Neutrophil (primary cell): ENCODE results near the gene NXNL2.

Source experiments
- H3K27ac ChIP-seq: fragments of 200-600 bp; sonication (generic); 2 replicates; pipeline ENCODE4 v1.5.1; 2016; ENCODE audit warnings: mild to moderate bottlenecking, moderate library complexity
- H3K27me3 ChIP-seq: fragments of 200-600 bp; sonication (generic); 2 replicates; pipeline ENCODE4 v1.6.0; 2016; ENCODE audit warnings: mild to moderate bottlenecking
- H3K36me3 ChIP-seq: fragments of 200-600 bp; sonication (generic); 2 replicates; pipeline ENCODE4 v1.5.1; 2017
- H3K4me1 ChIP-seq, 2 experiments: fragments of 200-600 bp in 1 of 2; sonication (generic) in 1 of 2; 1 replicate in 1 of 2; 2 replicates in 1 of 2; pipeline versions ENCODE4 v1.5.1 to v1.6.1; 2013 to 2016; ENCODE audit warnings: low read depth in 1 of 2, low read length in 1 of 2, mild to moderate bottlenecking in 1 of 2, moderate library complexity in 1 of 2; ENCODE audit not compliant: control insufficient read depth in 1 of 2, insufficient read depth in 1 of 2
- H3K4me3 ChIP-seq, 2 experiments: fragments of 200-600 bp in 1 of 2; sonication (generic) in 1 of 2; 1 replicate in 1 of 2; 2 replicates in 1 of 2; pipeline ENCODE4 v1.5.1; 2013 to 2016; ENCODE audit warnings: low read depth in 1 of 2, low read length in 1 of 2, mild to moderate bottlenecking in 1 of 2, moderate library complexity in 1 of 2
- H3K9me3 ChIP-seq: fragments of 200-600 bp; sonication (generic); 2 replicates; pipeline ENCODE4 v1.5.1; 2016
- TF ChIP-seq, protein P1 (sequence below): fragments of 200-600 bp; sonication (generic); IDR thresholded peaks from 2 replicates; pipeline ENCODE4 v1.5.1; 2016; ENCODE audit warnings: antibody characterized with exemption

NXNL2 gene

DNA sequence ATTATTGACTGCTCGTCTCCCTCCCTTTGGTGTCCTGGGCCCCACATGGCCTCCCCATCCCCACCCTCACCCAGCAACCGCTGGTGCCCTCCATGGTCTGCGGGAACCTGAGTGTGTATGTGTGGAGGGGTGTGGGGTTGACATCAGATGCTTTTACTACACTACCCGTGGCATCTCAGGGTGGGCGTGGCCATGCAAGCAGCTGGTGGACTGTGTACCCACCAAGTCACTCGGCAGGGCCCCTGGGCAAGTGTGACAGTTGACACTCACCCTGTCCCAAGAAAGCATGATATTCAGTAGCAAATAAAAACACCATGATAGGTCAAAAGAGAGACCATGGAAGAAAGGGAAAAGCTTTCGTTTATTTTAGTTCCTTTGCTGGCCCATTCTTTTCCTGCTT is 7.4 kb upstream of the NXNL2 start:
- TF ChIP-seq, protein P1, sequence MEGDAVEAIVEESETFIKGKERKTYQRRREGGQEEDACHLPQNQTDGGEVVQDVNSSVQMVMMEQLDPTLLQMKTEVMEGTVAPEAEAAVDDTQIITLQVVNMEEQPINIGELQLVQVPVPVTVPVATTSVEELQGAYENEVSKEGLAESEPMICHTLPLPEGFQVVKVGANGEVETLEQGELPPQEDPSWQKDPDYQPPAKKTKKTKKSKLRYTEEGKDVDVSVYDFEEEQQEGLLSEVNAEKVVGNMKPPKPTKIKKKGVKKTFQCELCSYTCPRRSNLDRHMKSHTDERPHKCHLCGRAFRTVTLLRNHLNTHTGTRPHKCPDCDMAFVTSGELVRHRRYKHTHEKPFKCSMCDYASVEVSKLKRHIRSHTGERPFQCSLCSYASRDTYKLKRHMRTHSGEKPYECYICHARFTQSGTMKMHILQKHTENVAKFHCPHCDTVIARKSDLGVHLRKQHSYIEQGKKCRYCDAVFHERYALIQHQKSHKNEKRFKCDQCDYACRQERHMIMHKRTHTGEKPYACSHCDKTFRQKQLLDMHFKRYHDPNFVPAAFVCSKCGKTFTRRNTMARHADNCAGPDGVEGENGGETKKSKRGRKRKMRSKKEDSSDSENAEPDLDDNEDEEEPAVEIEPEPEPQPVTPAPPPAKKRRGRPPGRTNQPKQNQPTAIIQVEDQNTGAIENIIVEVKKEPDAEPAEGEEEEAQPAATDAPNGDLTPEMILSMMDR, result no peak
- Histone ChIP-seq H3K36me3 (no peaks in the 10 kb centered on the region), H3K9me3 (no peaks in the 10 kb centered on the region), H3K4me3 (no peak overlapping the region), H3K4me1 (peaks cover 9% of the 10 kb centered on the region in 2 experiments), H3K27ac (no peak overlapping the region), H3K27me3 (peaks cover 8% of the 10 kb centered on the region)

DNA sequence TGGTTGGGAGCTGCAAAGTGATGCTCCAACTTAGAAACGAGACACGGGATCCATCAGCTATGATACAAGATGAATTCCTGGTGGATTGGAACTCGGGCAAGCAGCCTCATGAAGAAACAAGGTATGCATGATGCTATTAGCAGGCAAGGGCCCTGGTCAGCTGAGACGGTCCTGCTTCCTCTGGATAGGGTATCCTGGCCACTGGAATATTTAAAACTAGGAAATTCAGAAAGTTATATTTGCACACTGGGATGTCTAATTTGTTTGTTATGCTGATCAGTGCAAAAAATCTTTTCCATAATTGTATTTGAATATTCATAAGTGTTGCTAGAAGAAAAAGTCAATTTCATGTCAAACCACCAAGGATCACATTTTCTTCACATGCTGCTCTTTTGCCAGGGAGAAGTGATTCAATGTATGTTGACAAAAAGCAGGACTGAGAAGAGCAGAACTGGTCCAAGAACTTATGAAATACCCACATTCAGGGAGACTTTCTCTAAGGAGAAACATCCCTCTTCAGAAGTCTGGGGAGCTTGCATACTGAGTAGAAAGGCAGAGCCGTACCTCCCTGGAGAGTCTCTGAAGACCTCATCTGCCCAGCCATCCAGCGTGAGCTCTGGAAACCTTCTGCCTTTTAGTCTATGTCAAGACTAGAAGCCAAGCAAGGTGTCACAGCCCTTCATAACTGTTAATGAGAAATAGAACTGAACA is 6.7 kb upstream of the NXNL2 start:
- H3K27ac ChIP-seq, result no peak overlapping the region

DNA sequence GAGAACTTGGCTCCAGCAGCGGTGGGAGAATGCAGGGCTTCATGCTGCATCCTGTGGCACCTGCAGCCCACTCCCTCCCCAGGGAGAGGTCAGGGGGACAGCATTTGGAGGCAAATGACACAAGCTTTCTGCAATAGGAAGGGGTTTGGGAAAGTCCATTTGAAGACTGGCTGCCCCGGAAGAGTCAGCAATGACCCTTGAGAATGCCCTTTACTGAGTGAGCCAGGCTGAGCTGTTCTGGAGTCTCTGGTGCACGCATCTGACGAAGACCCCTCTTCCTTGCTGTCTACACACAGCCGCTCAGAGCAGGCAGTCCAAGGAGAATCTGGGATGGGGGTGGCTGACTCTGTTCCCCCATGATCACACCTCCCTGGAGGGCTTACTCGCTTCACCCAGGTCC is 5.5 kb upstream of the NXNL2 start:
- H3K4me3 ChIP-seq, result no peak overlapping the region
- TF ChIP-seq, protein P1, result no peak
- no peaks in the 10 kb centered on the region for H3K36me3 ChIP-seq
- no peak overlapping the region for H3K27ac ChIP-seq
- peaks cover 24% of the 10 kb centered on the region for H3K27me3 ChIP-seq
- peaks cover 19 to 22% of the 10 kb centered on the region in 2 experiments for H3K4me1 ChIP-seq
- H3K9me3 ChIP-seq, result no peaks in the 10 kb centered on the region

More for the DNA sequence above, 6.7 kb upstream of the NXNL2 start:
- H3K9me3 ChIP-seq, result no peaks in the 10 kb centered on the region
- H3K4me3 ChIP-seq, result no peak overlapping the region
- TF ChIP-seq, protein P1, result no peak
- H3K4me1 ChIP-seq, result peaks cover 15% of the 10 kb centered on the region in 2 experiments
- no peaks in the 10 kb centered on the region for H3K36me3 ChIP-seq
- H3K27me3 ChIP-seq, result peaks cover 14% of the 10 kb centered on the region

DNA sequence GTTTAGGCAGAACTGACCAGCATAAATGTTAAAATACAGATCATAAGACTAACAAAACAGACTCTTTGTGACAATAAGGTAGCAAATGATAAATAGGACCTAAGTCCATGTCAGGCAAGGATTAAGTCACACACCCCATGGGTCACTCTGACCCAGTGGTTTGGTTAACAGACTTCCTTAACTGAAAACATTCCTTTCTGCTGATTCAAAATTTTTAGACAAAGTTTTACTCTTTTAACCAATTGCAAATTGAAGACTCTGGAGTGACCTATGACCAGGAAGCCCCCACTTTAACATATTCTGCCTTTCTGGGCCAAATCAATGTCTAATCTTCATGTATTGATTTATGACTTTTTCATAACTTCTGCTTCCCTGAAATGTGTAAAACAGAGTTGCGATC is 4.9 kb upstream of the NXNL2 start:
- H3K4me1 ChIP-seq, result peaks cover 20 to 23% of the 10 kb centered on the region in 2 experiments
- no peaks in the 10 kb centered on the region for H3K9me3 ChIP-seq
- peaks cover 27% of the 10 kb centered on the region for H3K27me3 ChIP-seq
- no peak overlapping the region for H3K4me3 ChIP-seq
- TF ChIP-seq, protein P1, result no peak
- no peak overlapping the region for H3K27ac ChIP-seq
- no peaks in the 10 kb centered on the region for H3K36me3 ChIP-seq

DNA sequence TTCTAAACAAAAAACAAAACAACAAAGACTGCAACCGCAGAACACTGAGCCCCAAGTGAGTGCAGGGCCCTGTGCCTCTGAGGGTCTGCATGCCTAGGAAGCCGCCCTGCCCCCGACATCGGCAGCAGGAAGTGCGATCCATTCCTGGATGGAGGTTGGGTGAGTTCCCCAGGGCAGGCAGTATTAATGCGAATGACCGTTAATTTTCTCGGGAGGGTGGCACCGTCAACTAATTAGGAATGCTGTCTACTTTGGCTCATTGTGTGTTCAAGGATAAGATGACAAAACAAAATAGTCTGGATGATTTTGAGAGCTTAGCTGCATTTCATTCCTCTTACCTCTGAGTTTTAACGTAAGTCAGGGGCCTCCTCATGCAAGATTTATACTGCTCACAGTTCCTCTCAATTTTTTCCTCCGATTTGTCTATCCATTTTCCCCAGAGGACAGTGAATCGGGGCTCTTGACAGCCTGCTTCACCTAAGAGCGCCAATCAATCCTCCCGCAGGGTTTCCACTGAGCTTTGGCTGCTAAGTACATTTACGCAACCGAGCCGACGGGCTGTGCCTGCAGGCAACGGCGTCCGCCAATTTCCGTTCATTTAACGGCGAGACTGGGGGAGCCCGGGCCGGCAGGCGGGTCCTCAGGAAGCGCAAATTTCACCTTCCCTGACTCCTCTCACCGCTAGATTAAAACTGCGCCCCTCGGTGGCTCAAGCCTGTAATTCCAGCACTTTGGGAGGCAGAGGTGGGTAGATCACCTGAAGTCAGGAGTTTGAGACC is 2.9 kb upstream of the NXNL2 start:
- Histone ChIP-seq H3K4me1 (peaks cover 32 to 38% of the 10 kb centered on the region in 2 experiments), H3K27ac (peak overlapping the region; percentile 7), H3K4me3 (peak overlapping the region; percentile 25 to 30), H3K27me3 (peaks cover 47% of the 10 kb centered on the region), H3K9me3 (no peaks in the 10 kb centered on the region), H3K36me3 (no peaks in the 10 kb centered on the region)
- TF ChIP-seq, protein P1, result no peak
